MM.1S (cell line): ENCODE results near the gene SLC24A4.

Experiments
- DNase-seq: peaks from one replicate; pipeline ENCODE4 v3.0.0-alpha.2; 2015
- H2AFZ ChIP-seq: fragments of 300-600 bp; sonication (generic); 2 replicates; pipeline ENCODE4 v1.6.0; 2016; ENCODE audit warnings: antibody characterized with exemption, low read length
- H3F3A ChIP-seq: fragments of 300-600 bp; sonication (generic); 2 replicates; pipeline ENCODE4 v1.6.1; 2016; ENCODE audit warnings: mild to moderate bottlenecking, antibody characterized with exemption, low read length, moderate library complexity, mixed read lengths; ENCODE audit not compliant: insufficient read depth
- H3K27ac ChIP-seq: fragments of 300-600 bp; sonication (generic); 2 replicates; pipeline ENCODE4 v1.5.1; 2016; ENCODE audit warnings: mild to moderate bottlenecking, low read length
- H3K27me3 ChIP-seq: fragments of 300-600 bp; sonication (generic); replicated peaks from 2 replicates; pipeline ENCODE4 v1.6.0; 2016; ENCODE audit warnings: low read length; ENCODE audit not compliant: insufficient read depth
- H3K36me3 ChIP-seq: fragments of 300-600 bp; sonication (generic); replicated peaks from 2 replicates; pipeline ENCODE4 v1.6.1; 2016; ENCODE audit warnings: mild to moderate bottlenecking, low read length, mixed read lengths; ENCODE audit not compliant: insufficient read depth
- H3K4me1 ChIP-seq: fragments of 300-600 bp; sonication (generic); 2 replicates; pipeline ENCODE4 v1.6.1; 2016; ENCODE audit warnings: low read length, mixed read lengths
- H3K4me2 ChIP-seq: fragments of 300-600 bp; sonication (generic); 2 replicates; pipeline ENCODE4 v1.6.0; 2016; ENCODE audit warnings: low read depth, low read length
- H3K4me3 ChIP-seq: fragments of 300-600 bp; sonication (generic); 2 replicates; pipeline ENCODE4 v1.5.1; 2016; ENCODE audit warnings: low read length, mixed read lengths
- H3K79me2 ChIP-seq: fragments of 300-600 bp; sonication (generic); 2 replicates; pipeline ENCODE4 v1.6.1; 2016; ENCODE audit warnings: mixed run types, low read length, mixed read lengths
- H3K9ac ChIP-seq: fragments of 300-600 bp; sonication (generic); 2 replicates; pipeline ENCODE4 v1.6.1; 2016; ENCODE audit warnings: low read length, mixed read lengths
- H3K9me2 ChIP-seq: fragments of 300-600 bp; sonication (generic); replicated peaks from 2 replicates; pipeline ENCODE4 v1.6.1; 2016; ENCODE audit warnings: mild to moderate bottlenecking, low read length, mixed read lengths; ENCODE audit not compliant: insufficient read depth
- H3K9me3 ChIP-seq: fragments of 300-600 bp; sonication (generic); replicated peaks from 2 replicates; pipeline ENCODE4 v1.6.1; 2016; ENCODE audit warnings: mild to moderate bottlenecking, low read length, mixed read lengths; ENCODE audit not compliant: insufficient read depth
- H4K20me1 ChIP-seq: fragments of 300-600 bp; sonication (generic); 2 replicates; pipeline ENCODE4 v1.6.1; 2016; ENCODE audit warnings: mild to moderate bottlenecking, low read length, moderate library complexity, mixed read lengths; ENCODE audit not compliant: insufficient read depth
- CTCF ChIP-seq: fragments of 300-600 bp; sonication (generic); IDR thresholded peaks from 2 replicates; pipeline ENCODE4 v1.5.1; 2016; ENCODE audit warnings: antibody characterized with exemption, low read length, mixed read lengths
- EZH2 ChIP-seq: fragments of 300-600 bp; sonication (generic); optimal IDR thresholded peaks from 2 replicates; pipeline ENCODE3; 2017; ENCODE audit warnings: low read depth, mild to moderate bottlenecking, antibody characterized with exemption, low read length, mixed read lengths
- EZH2phosphoT487 ChIP-seq: fragments of 300-600 bp; sonication (generic); IDR thresholded peaks from 2 replicates; pipeline ENCODE4 v1.6.1; 2018; ENCODE audit warnings: antibody characterized with exemption, low read length

SLC24A4 gene

DNA sequence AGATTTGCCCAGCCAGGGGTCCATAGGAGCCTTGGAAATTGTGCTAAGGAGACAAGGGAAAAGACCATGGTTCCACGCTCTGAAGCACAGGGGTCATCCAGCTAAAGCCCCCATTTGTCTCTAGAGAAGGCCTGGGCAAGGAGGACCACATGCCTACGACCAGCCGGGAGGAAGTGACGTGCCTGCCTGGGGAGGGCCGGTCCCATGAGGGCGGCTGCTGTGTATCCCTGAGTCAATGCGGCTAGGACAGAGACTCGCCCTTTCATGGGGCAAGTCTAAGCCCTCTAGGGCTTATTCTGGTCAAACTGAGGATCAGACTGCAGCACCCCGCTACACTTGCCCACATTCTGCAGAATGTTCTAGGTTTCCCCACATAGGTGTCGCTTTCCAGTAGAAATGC is 170.1 kb downstream of the SLC24A4 start:
- H3K27me3 ChIP-seq: no peaks in the 10 kb centered on the region
- no peak overlapping the region for H3K4me2 ChIP-seq
- H2AFZ ChIP-seq: no peak overlapping the region
- no peak overlapping the region for H3K9ac ChIP-seq
- no peaks in the 10 kb centered on the region for H3K9me2 ChIP-seq
- H3K79me2 ChIP-seq: no peaks in the 10 kb centered on the region
- no peak for DNase-seq
- 0 out of 2 replicates have a peak, but pooled peaks cover 6% of the 10 kb centered on the region for H3K4me1 ChIP-seq
- H3F3A ChIP-seq: no peaks in the 10 kb centered on the region
- H3K9me3 ChIP-seq: no peaks in the 10 kb centered on the region
- no peak overlapping the region for H3K27ac ChIP-seq
- H3K36me3 ChIP-seq: no peaks in the 10 kb centered on the region
- no peaks in the 10 kb centered on the region for H4K20me1 ChIP-seq
- H3K4me3 ChIP-seq: no peak overlapping the region
- TF ChIP-seq EZH2phosphoT487: no peak
- no peak for TF ChIP-seq EZH2
- no peak for TF ChIP-seq CTCF

DNA sequence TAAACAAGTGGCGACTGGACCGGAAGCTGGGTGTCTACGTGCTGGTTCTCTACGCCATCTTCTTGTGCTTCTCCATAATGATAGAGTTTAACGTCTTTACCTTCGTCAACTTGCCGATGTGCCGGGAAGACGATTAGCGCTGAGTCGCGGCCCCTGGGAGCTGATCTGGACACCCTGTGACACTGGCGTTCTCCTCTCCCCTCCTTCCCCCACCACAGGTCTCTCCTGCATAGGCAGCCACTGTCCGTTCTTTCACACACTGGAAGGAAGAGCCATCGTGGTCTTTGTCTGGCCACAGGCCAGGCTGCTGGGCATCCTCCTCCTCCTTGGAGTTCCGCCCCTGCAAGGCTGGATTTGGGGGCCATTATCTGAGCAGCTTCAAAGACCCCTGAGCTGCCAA is 170.5 kb downstream of the SLC24A4 start:
- Histone ChIP-seq H3K27ac (no peak overlapping the region), H3F3A (no peaks in the 10 kb centered on the region)

DNA sequence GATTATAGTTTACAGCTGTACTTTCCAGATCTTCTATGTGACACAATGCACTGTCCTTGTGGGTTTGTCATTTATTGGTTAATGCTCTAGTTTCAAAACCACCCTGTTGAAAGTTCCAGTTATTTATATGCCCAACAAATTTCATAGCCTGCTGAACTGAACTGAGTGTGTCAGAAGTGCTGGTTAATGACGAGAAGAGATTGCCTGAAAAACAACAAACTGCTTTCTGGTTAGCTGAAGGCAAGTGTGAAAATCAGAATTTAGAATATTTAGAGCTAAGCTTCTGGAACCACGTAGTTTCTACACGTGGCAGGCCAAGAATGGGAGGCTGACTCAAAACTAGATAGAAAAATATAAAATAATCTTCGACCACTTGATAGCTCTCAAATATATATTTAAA is 171.5 kb downstream of the SLC24A4 start:
- H3K4me2 ChIP-seq: peak overlapping the region; percentile 29; the same call in 1 of the 2 replicates
- no peak overlapping the region for H2AFZ ChIP-seq

More for the DNA sequence above, 170.5 kb downstream of the SLC24A4 start:
- TF ChIP-seq CTCF: no peak
- no peak for TF ChIP-seq EZH2phosphoT487
- no peak for TF ChIP-seq EZH2
- Histone ChIP-seq H3K4me3 (no peak overlapping the region), H3K9me2 (no peaks in the 10 kb centered on the region), H3K9ac (no peak overlapping the region), H3K9me3 (no peaks in the 10 kb centered on the region), H3K79me2 (no peaks in the 10 kb centered on the region), H3K27me3 (no peaks in the 10 kb centered on the region), H4K20me1 (no peaks in the 10 kb centered on the region), H3K4me2 (no peak overlapping the region), H3K36me3 (no peaks in the 10 kb centered on the region), H3K4me1 (0 out of 2 replicates have a peak, but pooled peaks cover 6% of the 10 kb centered on the region), H2AFZ (no peak overlapping the region)
- no peak for DNase-seq

More for the DNA sequence above, 171.5 kb downstream of the SLC24A4 start:
- H3K27me3 ChIP-seq: no peaks in the 10 kb centered on the region
- no peaks in the 10 kb centered on the region for H4K20me1 ChIP-seq
- no peaks in the 10 kb centered on the region for H3K9me2 ChIP-seq
- H3F3A ChIP-seq: no peaks in the 10 kb centered on the region
- H3K4me1 ChIP-seq: 0 out of 2 replicates have a peak, but pooled peaks cover 6% of the 10 kb centered on the region
- peak overlapping the region; percentile 25; the same call in 1 of the 2 replicates for H3K27ac ChIP-seq
- DNase-seq: peak; percentile 31
- no peak overlapping the region for H3K4me3 ChIP-seq
- H3K9me3 ChIP-seq: no peaks in the 10 kb centered on the region
- no peaks in the 10 kb centered on the region for H3K36me3 ChIP-seq
- TF ChIP-seq EZH2phosphoT487 (no peak), EZH2 (no peak), CTCF (no peak)
- no peak overlapping the region for H3K9ac ChIP-seq
- H3K79me2 ChIP-seq: no peaks in the 10 kb centered on the region
